Astrocyte of the cerebellum (primary cell): Measurements from ENCODE around the gene ZDHHC9.

Experiments
- DNase-seq: peaks from one replicate; pipeline ENCODE4 v3.0.0-alpha.2; 2011; ENCODE audit warnings: low read depth
- H3K4me3 ChIP-seq: 2 replicates; pipeline ENCODE4 v1.5.1; 2011; ENCODE audit warnings: mild to moderate bottlenecking, low read depth, low read length, moderate library complexity
- in situ Hi-C: cut with HindIII; loops from 2 replicates; pipeline ENCODE4 v1.10.0; 2017; ENCODE audit warnings: low sequenced_read_pairs
- TF ChIP-seq, protein P1 (sequence below): IDR thresholded peaks from 2 replicates; pipeline ENCODE4 v1.5.1; 2012; ENCODE audit warnings: low read length, low read depth, moderate library complexity, mild to moderate bottlenecking; ENCODE audit errors: missing control alignments

ZDHHC9 gene

DNA sequence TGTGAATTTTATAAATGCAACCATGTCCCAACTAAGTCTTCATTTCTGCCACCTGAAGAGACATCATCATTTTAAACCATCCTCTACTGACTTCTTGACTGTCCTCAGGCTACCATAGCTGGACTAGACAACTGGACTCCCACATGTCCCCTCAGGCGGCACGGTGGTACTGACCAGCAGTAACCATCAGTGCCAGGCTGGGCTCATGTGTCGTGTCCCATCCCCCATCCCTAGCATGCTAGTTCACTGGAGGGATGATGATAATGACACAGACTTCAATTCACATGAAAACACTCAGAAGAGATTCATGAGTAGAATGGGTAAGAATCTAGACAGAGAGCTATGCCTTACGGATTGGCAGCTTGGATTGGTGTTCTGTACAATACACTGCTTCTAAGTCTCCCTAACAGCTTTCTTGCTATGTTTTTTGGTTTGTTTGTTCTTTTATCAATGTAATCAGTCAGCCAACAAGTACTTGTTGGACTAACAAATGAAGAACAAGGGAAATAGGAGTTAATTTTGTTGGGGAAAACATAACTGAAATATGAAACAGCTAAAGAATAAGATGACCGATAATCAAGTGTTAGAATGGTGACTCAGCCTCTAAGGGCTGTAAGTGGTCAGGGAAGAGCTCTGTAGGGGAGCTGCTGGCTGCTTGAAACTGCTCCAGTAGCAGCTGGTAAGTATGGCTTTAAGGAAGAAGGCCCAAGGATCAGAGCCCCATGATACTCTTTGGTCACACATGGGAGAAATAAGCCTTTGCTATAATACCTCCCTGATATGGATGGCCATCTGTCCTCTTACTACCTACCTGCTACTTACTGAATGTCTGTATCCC, 10.3 kb downstream of the ZDHHC9 start:
- H3K4me3 ChIP-seq: no peak overlapping the region
- DNase-seq: peak; percentile 48
- in situ Hi-C loops: no loop called here
- TF ChIP-seq, protein P1, sequence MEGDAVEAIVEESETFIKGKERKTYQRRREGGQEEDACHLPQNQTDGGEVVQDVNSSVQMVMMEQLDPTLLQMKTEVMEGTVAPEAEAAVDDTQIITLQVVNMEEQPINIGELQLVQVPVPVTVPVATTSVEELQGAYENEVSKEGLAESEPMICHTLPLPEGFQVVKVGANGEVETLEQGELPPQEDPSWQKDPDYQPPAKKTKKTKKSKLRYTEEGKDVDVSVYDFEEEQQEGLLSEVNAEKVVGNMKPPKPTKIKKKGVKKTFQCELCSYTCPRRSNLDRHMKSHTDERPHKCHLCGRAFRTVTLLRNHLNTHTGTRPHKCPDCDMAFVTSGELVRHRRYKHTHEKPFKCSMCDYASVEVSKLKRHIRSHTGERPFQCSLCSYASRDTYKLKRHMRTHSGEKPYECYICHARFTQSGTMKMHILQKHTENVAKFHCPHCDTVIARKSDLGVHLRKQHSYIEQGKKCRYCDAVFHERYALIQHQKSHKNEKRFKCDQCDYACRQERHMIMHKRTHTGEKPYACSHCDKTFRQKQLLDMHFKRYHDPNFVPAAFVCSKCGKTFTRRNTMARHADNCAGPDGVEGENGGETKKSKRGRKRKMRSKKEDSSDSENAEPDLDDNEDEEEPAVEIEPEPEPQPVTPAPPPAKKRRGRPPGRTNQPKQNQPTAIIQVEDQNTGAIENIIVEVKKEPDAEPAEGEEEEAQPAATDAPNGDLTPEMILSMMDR: no peak

DNA sequence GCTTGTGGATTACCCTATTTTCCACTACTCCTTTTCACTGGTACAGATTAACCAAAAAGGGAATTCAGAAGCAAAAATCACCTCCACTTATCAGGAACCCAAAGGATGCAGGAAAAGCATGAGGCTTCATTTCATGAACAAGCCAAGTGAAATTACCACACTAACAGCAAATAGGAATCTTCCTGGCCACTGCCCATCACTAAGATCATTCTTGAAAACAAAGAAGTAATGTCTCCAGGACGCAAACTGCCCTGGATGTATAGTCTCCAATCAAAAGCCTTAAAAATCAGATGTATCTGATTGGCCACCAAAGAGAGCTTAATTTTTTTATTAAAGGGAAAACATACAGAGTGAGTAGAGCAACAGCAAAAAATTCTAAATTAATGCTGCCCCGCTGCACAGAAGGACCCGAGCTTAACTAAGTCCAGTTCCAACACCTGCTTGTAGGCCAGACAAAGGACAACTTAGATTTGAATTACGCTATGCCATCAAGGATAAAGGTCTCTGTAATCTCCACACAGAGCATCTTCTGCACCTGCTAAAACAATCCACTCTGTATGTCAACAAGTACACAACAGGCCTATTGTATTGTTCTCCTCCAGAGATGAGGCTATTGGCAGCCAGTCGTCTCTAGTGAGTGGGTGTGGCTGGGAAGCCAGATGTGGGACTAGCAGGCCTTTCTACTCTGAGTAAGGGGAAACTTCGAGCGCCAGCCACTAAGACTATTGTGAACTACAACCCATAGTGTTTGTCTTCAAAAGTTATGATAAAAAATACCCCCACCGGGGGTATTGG, 12.4 kb downstream of the ZDHHC9 start:
- in situ Hi-C loops: no loop called here
- no peak overlapping the region for H3K4me3 ChIP-seq
- no peak for DNase-seq
- TF ChIP-seq, protein P1: no peak

GRCh38 chrX:129830494-129830893, 13.2 kb downstream of the ZDHHC9 start:
- no peak for DNase-seq
- in situ Hi-C loops: no loop called here
- no peak overlapping the region for H3K4me3 ChIP-seq
- TF ChIP-seq, protein P1: no peak

GRCh38 chrX:129825746-129826505, 17.8 kb downstream of the ZDHHC9 start:
- in situ Hi-C loops: no loop called here
- no peak for DNase-seq
- TF ChIP-seq, protein P1: no peak
- H3K4me3 ChIP-seq: no peak overlapping the region

- in situ Hi-C loops: no loop called here
Measured at GRCh38 chrX:129824620-129825019, 19.1 kb downstream of the ZDHHC9 start.

More at GRCh38 chrX:129824620-129825019, 19.1 kb downstream of the ZDHHC9 start:
- TF ChIP-seq, protein P1: no peak
- DNase-seq: no peak
- no peak overlapping the region for H3K4me3 ChIP-seq
